ENCODE data around the gene EPG5.

EPG5 gene

DNA sequence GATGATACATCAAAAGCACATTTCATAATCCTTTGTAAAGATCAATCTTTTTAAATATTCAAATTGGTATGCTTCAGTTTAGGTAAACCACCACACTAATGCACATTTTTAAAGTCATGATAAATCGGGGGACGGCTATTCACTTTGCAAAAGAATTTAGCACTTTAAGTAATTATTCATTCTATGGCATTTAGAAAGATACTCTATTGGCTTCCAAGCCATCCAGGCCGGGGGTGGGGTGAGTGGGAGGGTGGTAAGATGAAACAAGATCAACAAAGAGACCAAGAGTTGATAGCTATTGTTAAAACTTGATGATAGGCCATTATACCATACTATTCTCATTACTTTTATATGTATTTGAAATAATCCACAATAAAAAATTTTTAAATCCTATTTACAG is 41.0 kb downstream of the EPG5 start:
- peaks cover 93% of the 10 kb centered on the region for H3K36me3 ChIP-seq
- TF ChIP-seq Cebpa-rat (IDR thresholded peaks at IDR 0.05) = no peak
- no peaks in the 10 kb centered on the region for H4K20me1 ChIP-seq
- H3K4me1 ChIP-seq = peaks cover 6% of the 10 kb centered on the region
- H3K4me2 ChIP-seq = no peak overlapping the region
- H3K4me3 ChIP-seq = no peak overlapping the region
- H3K9me3 ChIP-seq = no peaks in the 10 kb centered on the region
- no peak overlapping the region for H3K27ac ChIP-seq
- H3K9ac ChIP-seq = no peak overlapping the region
- H3K27me3 ChIP-seq = no peaks in the 10 kb centered on the region

DNA sequence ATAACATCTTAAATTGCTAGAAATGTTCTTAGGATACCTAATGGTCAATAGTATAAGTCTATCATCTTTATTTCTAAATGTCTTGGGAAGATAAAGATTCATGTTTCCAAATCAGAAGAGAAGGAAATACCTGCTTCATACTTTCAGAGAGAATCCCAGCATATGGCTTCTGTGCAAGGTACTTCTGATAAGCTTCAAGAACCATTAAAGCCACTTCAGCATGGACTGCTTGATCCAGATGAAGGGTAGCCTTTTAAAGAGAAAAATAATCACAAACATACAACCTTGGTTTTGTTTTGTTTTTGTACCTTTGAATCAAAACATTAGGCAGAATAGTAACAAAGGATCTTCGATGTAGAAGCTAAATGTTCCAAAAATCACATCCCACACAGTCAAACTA is 44.0 kb downstream of the EPG5 start:
- Histone ChIP-seq H3K4me1 (peaks cover 16% of the 10 kb centered on the region), H3K27me3 (no peaks in the 10 kb centered on the region), H3K9ac (no peak overlapping the region), H3K9me3 (no peaks in the 10 kb centered on the region), H3K27ac (no peak overlapping the region), H3K4me2 (no peak overlapping the region), H4K20me1 (no peaks in the 10 kb centered on the region), H3K36me3 (peaks cover 80% of the 10 kb centered on the region), H3K4me3 (no peak overlapping the region)
- no peak for TF ChIP-seq Cebpa-rat (IDR thresholded peaks at IDR 0.05)

DNA sequence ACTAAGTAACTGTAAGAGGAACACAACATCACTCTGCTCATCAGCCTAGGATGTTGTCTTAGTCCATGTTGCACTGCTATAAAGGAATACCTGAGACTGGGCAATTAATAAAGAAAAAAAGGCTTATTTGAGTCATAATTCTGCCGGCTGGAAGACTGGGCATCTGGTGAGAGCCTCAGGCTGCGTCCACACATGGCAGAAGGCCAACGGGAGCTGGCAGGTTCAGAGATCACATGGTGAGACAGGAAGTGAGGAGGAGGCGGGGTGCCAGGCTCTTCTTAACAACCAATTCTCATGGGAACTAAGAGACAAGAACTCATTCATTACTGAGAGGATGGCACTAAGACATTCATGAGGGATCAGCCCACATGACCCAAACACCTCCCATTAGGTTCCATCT is 46.8 kb downstream of the EPG5 start:
- H3K4me2 ChIP-seq = peak overlapping the region; percentile 27
- no peak overlapping the region for H3K4me3 ChIP-seq
- H3K9me3 ChIP-seq = no peaks in the 10 kb centered on the region
- no peaks in the 10 kb centered on the region for H3K27me3 ChIP-seq
- H3K4me1 ChIP-seq = peaks cover 16% of the 10 kb centered on the region
- TF ChIP-seq Cebpa-rat (IDR thresholded peaks at IDR 0.05) = no peak
- H3K36me3 ChIP-seq = peaks cover 81% of the 10 kb centered on the region
- H4K20me1 ChIP-seq = no peaks in the 10 kb centered on the region
- H3K27ac ChIP-seq = no peak overlapping the region
- H3K9ac ChIP-seq = no peak overlapping the region

DNA sequence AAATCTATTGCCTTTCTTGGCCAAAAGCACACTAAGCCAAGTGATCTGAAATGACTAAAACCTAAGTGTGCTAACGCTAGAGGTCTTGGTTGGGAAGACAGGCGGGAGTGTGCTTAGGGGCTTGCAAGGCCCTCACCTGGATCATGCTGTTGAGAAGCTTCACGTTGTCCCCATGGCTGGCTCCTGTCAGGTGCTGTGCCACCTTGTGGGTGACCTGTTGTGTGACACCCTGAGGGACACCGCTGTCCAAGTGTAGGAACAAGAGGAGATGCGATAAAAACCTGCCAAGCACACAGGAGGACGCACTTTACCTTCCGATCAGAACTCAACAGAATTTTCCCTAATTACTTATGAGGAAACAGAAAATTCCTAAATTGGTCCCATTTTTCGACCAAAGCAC is 50.8 kb downstream of the EPG5 start:
- Histone ChIP-seq H3K27ac (no peak overlapping the region), H3K36me3 (peaks cover 81% of the 10 kb centered on the region)

DNA sequence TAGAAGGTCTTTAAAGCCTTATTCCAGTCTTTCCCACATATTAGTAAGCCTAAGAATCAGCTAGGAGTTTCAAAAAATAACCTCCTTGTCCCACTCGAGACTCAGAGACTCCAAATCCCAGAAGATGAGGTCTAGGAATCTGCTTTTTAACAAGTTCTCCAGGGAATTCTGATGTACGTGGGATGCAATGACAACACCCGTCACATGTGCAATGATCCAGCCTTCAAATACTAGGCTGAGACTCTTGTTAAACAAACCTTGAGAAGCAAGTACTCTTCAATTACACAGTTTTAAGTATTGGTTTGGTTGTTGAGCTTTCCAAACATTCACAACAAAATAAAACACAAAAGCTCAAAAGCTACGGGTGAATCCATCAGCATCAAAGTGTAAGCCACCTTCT is 53.9 kb downstream of the EPG5 start:
- Histone ChIP-seq H3K4me2 (no peak overlapping the region), H3K27ac (no peak overlapping the region), H3K9me3 (no peaks in the 10 kb centered on the region), H3K4me1 (no peaks in the 10 kb centered on the region), H3K36me3 (peaks cover 88% of the 10 kb centered on the region), H3K4me3 (no peak overlapping the region), H3K9ac (no peak overlapping the region), H4K20me1 (no peaks in the 10 kb centered on the region), H3K27me3 (no peaks in the 10 kb centered on the region)
- no peak for TF ChIP-seq Cebpa-rat (IDR thresholded peaks at IDR 0.05)

More for the DNA sequence above, 50.8 kb downstream of the EPG5 start:
- Histone ChIP-seq H3K9ac (no peak overlapping the region), H3K4me2 (no peak overlapping the region), H3K9me3 (no peaks in the 10 kb centered on the region), H3K27me3 (no peaks in the 10 kb centered on the region), H4K20me1 (no peaks in the 10 kb centered on the region), H3K4me1 (peaks cover 13% of the 10 kb centered on the region), H3K4me3 (no peak overlapping the region)
- no peak for TF ChIP-seq Cebpa-rat (IDR thresholded peaks at IDR 0.05)

DNA sequence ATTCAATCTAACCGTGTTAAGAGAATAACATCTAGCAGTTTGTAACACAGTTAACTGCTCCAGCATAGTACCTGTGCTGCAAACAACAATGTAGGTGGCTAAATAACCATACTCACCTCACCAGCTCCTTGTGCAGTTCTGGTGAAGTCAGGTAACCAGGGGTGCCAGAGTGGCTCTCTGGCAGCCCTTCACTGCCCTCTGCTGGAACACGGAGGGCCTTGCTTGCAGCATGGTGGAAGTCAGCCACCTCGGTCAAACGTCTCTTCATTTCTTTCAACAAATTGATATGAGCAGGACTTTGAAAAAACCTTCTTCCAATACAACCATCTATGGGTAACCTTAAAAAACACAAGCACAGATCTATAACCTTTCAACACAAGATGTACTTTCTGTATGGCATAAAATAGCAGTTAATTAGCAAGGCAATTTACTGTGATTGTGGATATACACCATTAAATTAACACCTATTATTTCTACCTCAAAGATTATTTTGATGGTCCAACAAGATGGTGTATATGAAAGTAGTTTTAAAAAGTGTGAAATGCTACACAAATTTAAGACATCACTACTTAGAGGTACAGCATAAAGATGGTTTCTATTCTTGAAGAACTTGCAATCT is 56.6 kb downstream of the EPG5 start:
- H3K9me3 ChIP-seq = no peaks in the 10 kb centered on the region
- H3K27me3 ChIP-seq = no peaks in the 10 kb centered on the region
- H3K27ac ChIP-seq = no peak overlapping the region
- peaks cover 94% of the 10 kb centered on the region for H3K36me3 ChIP-seq
- no peak overlapping the region for H3K4me2 ChIP-seq
- no peaks in the 10 kb centered on the region for H4K20me1 ChIP-seq
- no peak overlapping the region for H3K9ac ChIP-seq
- no peak overlapping the region for H3K4me3 ChIP-seq
- no peak for TF ChIP-seq Cebpa-rat (IDR thresholded peaks at IDR 0.05)
- no peaks in the 10 kb centered on the region for H3K4me1 ChIP-seq

DNA sequence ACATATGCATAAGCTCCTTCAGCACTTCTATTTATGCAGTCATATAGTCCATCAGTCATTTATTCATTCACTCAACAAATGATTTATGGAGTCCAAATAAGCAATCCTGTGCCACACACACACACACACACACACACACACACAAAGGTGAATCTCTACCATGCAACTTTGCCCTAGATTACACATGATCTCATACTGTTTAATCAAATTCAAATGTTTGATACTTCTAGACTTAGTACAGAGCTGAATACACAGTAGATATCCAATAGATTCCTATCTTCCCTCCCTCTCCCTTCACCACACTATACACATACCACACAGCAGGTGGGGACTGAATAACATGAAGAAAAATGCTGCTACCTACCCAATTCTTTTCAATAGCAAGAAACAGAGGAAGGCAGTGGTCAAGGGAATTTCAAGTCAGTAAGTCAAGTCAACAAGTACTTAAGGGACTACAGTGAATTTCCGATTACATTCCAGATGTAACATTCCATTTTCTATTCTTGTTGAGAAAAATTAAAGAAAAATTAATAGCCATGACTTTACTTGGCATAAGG is 65.4 kb downstream of the EPG5 start:
- no peaks in the 10 kb centered on the region for H3K4me1 ChIP-seq
- no peak overlapping the region for H3K4me2 ChIP-seq
- H3K27me3 ChIP-seq = no peaks in the 10 kb centered on the region
- H3K9ac ChIP-seq = no peak overlapping the region
- no peak overlapping the region for H3K4me3 ChIP-seq
- peaks cover 81% of the 10 kb centered on the region for H3K36me3 ChIP-seq
- no peaks in the 10 kb centered on the region for H4K20me1 ChIP-seq
- H3K9me3 ChIP-seq = no peaks in the 10 kb centered on the region
- no peak for TF ChIP-seq Cebpa-rat (IDR thresholded peaks at IDR 0.05)
- no peak overlapping the region for H3K27ac ChIP-seq

DNA sequence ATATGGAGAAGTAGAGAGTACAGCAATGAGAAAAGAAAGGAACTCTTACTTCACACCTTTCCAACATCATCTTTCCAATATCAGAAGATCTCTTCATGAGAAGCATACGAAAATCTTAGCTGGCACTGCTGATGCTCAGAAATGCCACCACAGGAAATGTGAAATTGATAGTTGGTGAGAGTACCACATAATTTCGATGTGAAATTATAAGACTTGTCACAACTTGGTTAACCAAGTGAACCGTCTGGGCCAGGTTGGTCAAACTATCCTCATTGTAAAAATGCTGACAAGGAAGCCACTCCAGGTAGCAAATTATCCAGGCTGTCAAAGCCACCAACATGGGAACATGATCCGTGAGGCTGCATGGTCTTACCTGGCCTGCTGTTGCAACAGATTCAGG is 66.5 kb downstream of the EPG5 start:
- no peaks in the 10 kb centered on the region for H3K9me3 ChIP-seq
- no peak for TF ChIP-seq Cebpa-rat (IDR thresholded peaks at IDR 0.05)
- H3K27me3 ChIP-seq = no peaks in the 10 kb centered on the region
- H3K27ac ChIP-seq = no peak overlapping the region
- no peak overlapping the region for H3K4me3 ChIP-seq
- H3K36me3 ChIP-seq = peaks cover 81% of the 10 kb centered on the region
- H3K4me2 ChIP-seq = no peak overlapping the region
- no peak overlapping the region for H3K9ac ChIP-seq
- H4K20me1 ChIP-seq = no peaks in the 10 kb centered on the region
- H3K4me1 ChIP-seq = no peaks in the 10 kb centered on the region

DNA sequence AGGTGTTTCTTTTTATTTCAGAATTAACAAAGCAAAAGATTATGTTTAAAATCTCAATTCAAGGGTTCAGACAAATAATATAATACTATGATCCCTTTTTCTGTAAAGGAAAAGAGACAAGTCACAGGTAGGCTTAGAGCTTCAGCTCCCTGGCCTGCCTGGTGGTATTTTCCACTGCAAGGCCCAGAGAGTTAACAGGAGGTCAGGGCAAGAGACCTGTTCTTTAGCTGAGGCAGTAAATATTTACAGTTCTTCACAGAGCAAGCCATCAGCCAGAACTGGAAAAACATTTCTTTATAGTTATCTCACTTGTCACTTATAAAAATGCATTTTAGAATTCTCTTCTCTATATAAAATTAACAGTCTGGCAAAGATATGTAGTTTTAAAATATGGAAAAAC is 70.1 kb downstream of the EPG5 start:
- Histone ChIP-seq H3K9me3 (no peaks in the 10 kb centered on the region), H3K4me3 (no peak overlapping the region), H3K27ac (no peak overlapping the region), H4K20me1 (0 out of 2 replicates have a peak, but pooled peaks cover 7% of the 10 kb centered on the region), H3K36me3 (peaks cover 78% of the 10 kb centered on the region), H3K4me2 (no peak overlapping the region), H3K4me1 (peaks cover 8% of the 10 kb centered on the region; the same call in 1 of the 2 replicates), H3K9ac (no peak overlapping the region), H3K27me3 (no peaks in the 10 kb centered on the region)
- no peak for TF ChIP-seq Cebpa-rat (IDR thresholded peaks at IDR 0.05)

DNA sequence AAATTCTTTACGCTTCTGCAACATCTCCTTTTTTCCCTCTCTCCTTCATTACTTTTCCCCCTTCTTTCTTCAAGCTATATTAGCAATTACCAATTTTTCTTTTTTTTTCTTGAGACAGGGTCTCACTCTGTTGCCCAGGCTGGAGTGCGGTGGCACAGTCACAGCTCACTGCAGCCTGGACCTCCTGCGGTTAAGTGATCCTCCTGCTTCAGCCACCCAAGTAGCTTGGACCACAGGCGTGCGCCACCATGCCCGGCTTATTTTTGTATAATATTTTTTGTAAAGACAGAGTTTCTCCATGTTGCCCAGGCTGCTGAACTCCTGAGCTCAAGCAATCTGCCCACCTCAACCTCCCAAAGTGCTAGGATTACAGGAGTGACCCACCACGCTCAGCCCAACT is 70.7 kb downstream of the EPG5 start:
- H3K27ac ChIP-seq = no peak overlapping the region
- H3K4me1 ChIP-seq = peaks cover 8% of the 10 kb centered on the region; the same call in 1 of the 2 replicates
- no peak overlapping the region for H3K9ac ChIP-seq
- no peak overlapping the region for H3K4me2 ChIP-seq
- 0 out of 2 replicates have a peak, but pooled peaks cover 7% of the 10 kb centered on the region for H4K20me1 ChIP-seq
- no peaks in the 10 kb centered on the region for H3K27me3 ChIP-seq
- TF ChIP-seq Cebpa-rat (IDR thresholded peaks at IDR 0.05) = no peak
- H3K36me3 ChIP-seq = peaks cover 76% of the 10 kb centered on the region
- H3K4me3 ChIP-seq = no peak overlapping the region
- no peaks in the 10 kb centered on the region for H3K9me3 ChIP-seq

All from BLaER1 (cell line).